ENCODE results near the gene PLA2G3.
A peak's percentile ranks its signal among the peaks of the same experiment; 100 is the strongest.

The PLA2G3 gene, protein sequence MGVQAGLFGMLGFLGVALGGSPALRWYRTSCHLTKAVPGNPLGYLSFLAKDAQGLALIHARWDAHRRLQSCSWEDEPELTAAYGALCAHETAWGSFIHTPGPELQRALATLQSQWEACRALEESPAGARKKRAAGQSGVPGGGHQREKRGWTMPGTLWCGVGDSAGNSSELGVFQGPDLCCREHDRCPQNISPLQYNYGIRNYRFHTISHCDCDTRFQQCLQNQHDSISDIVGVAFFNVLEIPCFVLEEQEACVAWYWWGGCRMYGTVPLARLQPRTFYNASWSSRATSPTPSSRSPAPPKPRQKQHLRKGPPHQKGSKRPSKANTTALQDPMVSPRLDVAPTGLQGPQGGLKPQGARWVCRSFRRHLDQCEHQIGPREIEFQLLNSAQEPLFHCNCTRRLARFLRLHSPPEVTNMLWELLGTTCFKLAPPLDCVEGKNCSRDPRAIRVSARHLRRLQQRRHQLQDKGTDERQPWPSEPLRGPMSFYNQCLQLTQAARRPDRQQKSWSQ

DNA sequence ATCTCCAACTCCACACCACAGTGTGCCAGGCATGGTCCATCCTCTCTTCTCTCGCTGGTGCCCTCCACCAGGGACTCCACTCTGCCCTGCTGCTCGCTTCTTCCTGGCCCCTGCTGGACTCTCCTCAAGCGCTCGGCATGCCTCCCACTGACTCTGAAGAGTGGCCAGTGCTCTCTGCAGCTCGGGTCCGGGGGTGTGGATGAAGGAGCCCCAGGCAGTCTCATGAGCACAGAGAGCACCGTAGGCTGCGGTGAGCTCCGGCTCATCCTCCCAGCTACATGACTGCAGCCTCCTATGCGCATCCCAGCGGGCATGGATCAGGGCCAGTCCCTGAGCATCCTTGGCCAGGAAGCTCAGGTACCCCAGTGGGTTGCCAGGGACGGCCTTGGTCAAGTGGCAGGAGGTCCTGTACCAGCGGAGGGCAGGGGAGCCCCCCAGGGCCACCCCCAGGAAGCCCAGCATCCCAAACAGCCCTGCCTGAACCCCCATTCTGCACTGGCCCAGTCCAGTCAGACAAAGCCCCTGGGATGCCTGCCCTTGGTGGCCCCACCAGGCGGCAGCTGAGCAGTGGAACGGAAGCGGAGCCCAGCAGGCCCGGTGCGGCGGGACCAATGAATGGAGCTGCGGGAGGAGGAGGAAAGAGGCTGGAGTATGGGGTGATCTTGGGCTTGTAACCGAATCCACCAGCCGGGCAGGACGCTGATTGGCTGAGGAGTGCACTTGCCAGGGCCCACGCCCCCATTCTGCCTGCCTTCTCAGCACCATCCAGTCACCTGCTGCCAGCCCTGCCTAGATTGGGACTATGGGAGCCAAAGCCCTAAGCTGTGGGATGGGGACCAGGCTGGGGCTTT is at the start of gene PLA2G3:
PLA2G3 (minus strand) TSS at position 643 of the 851 bp plus-strand sequence; CDS start at position 489, 154 bp downstream.
- DNase-seq = no peak

GRCh38 chr22:31187627-31188026 is 47.3 kb upstream of the PLA2G3 start:
- no peak for DNase-seq

DNA sequence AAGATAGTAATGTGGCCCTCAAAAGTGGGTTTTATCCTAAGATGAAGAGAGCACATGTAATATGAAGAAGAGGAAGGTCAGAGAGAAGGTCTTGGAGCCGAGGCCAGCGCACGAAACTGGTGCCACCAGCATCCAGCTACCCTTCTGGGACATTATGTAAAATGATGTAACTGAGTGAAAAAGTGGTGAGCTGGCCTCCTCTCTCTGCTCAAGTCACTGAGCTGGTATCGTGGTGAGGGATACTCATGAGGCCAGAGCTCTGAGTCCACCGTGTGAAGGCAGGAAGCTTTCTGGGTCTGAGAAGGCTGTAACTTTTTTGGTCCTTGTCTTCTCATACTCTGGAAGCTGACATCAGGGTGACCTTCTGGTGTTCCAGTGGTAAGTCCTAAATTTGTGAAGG is 44.7 kb upstream of the PLA2G3 start:
- no peak for DNase-seq

GRCh38 chr22:31184015-31184414 is 43.7 kb upstream of the PLA2G3 start:
- DNase-seq = no peak

- DNase-seq = no peak
Observed at GRCh38 chr22:31179345-31179744, 39.0 kb upstream of the PLA2G3 start.

- no peak for DNase-seq
Observed at GRCh38 chr22:31178859-31179258, 38.6 kb upstream of the PLA2G3 start.

GRCh38 chr22:31177420-31178162 is 37.3 kb upstream of the PLA2G3 start:
- DNase-seq = no peak

- no peak for DNase-seq
Observed at GRCh38 chr22:31176923-31177322, 36.6 kb upstream of the PLA2G3 start.

DNA sequence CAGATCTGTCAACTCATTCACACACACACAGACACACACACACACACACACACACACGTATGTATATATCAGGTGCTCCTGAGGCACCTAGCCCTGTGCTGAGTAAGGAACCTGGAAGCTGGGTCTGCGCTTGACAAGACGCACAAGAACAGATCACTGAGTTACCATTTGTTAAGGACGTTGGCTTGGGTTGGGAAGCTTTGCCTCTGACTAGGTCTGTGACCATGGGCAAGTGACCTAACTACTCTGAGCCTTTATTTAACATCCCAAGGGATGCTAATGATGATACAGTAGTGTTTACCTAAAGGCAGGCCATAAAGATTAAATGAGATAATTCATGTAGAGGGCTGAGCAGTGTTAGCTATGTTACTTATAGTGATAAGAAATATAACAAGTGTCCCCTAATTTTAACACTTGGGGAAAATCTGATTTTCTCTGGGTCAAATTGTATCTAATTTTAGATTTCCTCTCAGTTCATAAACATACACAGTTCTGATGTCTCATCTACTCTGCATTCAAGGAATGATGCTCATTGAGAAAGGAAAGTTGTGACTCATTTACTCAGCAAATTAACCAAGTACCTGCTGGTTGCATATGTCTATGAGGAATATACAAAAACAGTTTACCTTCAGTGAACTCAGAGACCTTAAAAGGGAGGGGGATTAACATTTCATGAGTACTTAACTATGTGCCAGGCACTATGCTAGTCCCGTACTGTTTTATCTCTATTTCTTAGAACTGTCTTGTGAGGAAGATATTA is 33.3 kb upstream of the PLA2G3 start:
- peak in 2 of 3 donors; percentile 45 to 61 for DNase-seq

- DNase-seq = peak in 2 of 3 donors; percentile 43 to 57
Observed at GRCh38 chr22:31171734-31172133, 31.4 kb upstream of the PLA2G3 start.

- no peak for DNase-seq
Observed at GRCh38 chr22:31170971-31171370, 30.7 kb upstream of the PLA2G3 start.

- peak in 1 of 3 donors; percentile 13 for DNase-seq
Observed at GRCh38 chr22:31162015-31162765, 21.9 kb upstream of the PLA2G3 start.

- DNase-seq = no peak
Observed at GRCh38 chr22:31161386-31161785, 21.1 kb upstream of the PLA2G3 start.

GRCh38 chr22:31160328-31160978 is 20.1 kb upstream of the PLA2G3 start:
- DNase-seq = peak; percentile 31 to 49 (median 32)

GRCh38 chr22:31155422-31155821 is 15.1 kb upstream of the PLA2G3 start:
- no peak for DNase-seq

- no peak for DNase-seq
Observed at GRCh38 chr22:31154975-31155374, 14.7 kb upstream of the PLA2G3 start.

GRCh38 chr22:31153357-31153756 is 13.0 kb upstream of the PLA2G3 start:
- DNase-seq = no peak

GRCh38 chr22:31151872-31152271 is 11.6 kb upstream of the PLA2G3 start:
- DNase-seq = no peak

- DNase-seq = no peak
Observed at GRCh38 chr22:31150615-31151014, 10.3 kb upstream of the PLA2G3 start.

DNA sequence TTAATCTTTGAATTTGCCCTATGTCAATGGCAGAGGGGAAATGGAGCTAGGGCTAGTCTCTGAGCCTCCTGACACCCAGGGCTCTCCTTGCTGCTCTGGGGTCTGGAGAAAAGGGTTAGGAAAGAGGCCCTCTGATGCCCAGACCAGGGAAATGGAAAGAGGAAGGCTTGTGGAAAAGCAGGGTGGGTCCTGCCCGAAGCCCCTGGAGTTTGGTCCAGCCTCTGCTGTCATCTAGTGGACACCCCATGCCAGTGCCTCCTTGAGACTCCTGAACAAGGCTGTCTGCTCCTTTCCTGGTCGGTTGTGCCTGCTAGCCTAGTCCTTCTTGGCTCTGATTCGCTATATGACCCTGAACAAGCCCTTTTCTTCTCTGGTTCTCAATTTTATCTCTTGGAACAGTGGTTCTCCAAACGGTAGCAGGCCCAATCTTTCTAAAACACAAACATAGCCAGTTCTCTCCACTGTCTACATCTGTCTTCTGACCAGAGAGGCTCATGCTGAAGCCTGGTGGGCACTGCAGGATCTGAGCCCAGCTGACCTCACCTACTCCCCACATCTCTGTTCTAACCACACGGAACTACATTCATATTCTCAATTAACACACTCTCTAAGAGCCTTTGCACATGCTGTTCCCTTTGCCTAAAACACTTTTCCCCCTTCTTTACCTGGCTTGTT is 8.8 kb upstream of the PLA2G3 start:
- DNase-seq = peak; percentile 64 to 74 (median 67)
